Pancreas (tissue), 10 donors: Measurements from ENCODE around the gene NUDT8. TPM values are rescaled to one million over a fixed set of nuclear protein-coding genes. Genes with fewer than 3 reads are reported as not detected.

ENCODE experiments used
- ATAC-seq, 4 donors: fragments of 200-7000 bp; cut with Tn5 transposase; one replicate each; pipeline versions ENCODE4 v1.8.0 to v1.9.1; 2020; ENCODE audit warnings: mild to moderate bottlenecking in 4 of 4, moderate library complexity in 4 of 4
- DNase-seq, 6 donors: peaks; one replicate each; pipeline ENCODE4 v3.0.0-alpha.2; 2020
- FAIRE-seq: peaks from 2 replicates; lab custom pipeline; 2012; peaks lifted over from hg19 to GRCh38; lab: Jason Lieb, UNC
- H3K27ac ChIP-seq, 4 donors: fragments of 200-600 bp; sonication (generic); 1 replicate in 3 of 4; 2 replicates in 1 of 4; pipeline versions ENCODE4 v1.5.0 to v1.8.0; 2020
- H3K27me3 ChIP-seq, 4 donors: fragments of 200-600 bp; one replicate each; pipeline ENCODE4 v1.8.0; 2021
- H3K36me3 ChIP-seq, 3 donors: fragments of 200-600 bp; sonication (generic) in 1 of 3; one replicate each; pipeline versions ENCODE4 v1.5.0 to v1.8.0; 2020 to 2021
- H3K4me1 ChIP-seq, 3 donors: fragments of 200-600 bp; one replicate each; pipeline ENCODE4 v1.8.0; 2021
- H3K4me3 ChIP-seq, 4 donors: fragments of 200-600 bp; sonication (generic) in 2 of 4; one replicate each; pipeline versions ENCODE4 v1.5.0 to v1.8.0; 2020 to 2021
- H3K9me3 ChIP-seq, 4 donors: fragments of 200-600 bp; one replicate each; pipeline ENCODE4 v1.8.0; 2021
- WGBS, 2 donors: extraction: QIAGEN DNeasy Blood & Tissue Kit; methylation state at CpG; one replicate each; pipeline ENCODE4 v1.1.7; 2013; 5-methylcytosine and 5-hydroxymethylcytosine counted together
- intact Hi-C, 3 donors: fragments of 100-400 bp; cut with DNase I; formaldehyde crosslinking; loops; one replicate each; pipeline versions ENCODE4 v1.11.1 to v1.14.2; 2022
- polyA plus RNA-seq, 2 donors: library from polyadenylated mRNA; stranded (reverse); fragments of 200-250 nt; gene quantifications; one replicate each; pipeline ENCODE4 v1.2.3, GENCODE V29; 2013
- total RNA-seq, 6 donors: library from RNA; stranded (reverse); fragmentation: NEBNext Ultra II Directional in 4 of 6; extraction: Animal tissue kit (Norgen Biotek cat#: 25700) in 4 of 6; gene quantifications; one replicate each; pipeline versions ENCODE4 v1.2.1 to v1.2.4, GENCODE V29; 2021 to 2023
- TF ChIP-seq, protein P1 (sequence below), 4 donors: fragments of 200-600 bp; sonication (generic) in 3 of 4; IDR thresholded peaks; one replicate each; pipeline versions ENCODE4 v1.5.0 to v1.8.0; 2021; ENCODE audit warnings: antibody characterized with exemption in 4 of 4
- donor health status: healthy with polysubstance abuse.
- donor health status: DM: no; HTN: no; CAD: no; lungs with moderate emphysema.
- donor health status: DM: no; HTN: no; CAD: no.
- donor health status: control.
- donor health status: control.
- donor health status: Bipolar disorder and iron deficiency.
- donor health status: DM: yes; HTN: yes; CAD: no.
- donor health status: DM: no; HTN: no; CAD: no.
- donor health status: DM: no; HTN: no; CAD: no.
- donor health status: DM: yes; HTN: yes; CAD: no.

NUDT8 gene
- total and polyA plus RNA-seq, 8 donors: 4.3 to 11.0 (median 6.3) TPM

DNA sequence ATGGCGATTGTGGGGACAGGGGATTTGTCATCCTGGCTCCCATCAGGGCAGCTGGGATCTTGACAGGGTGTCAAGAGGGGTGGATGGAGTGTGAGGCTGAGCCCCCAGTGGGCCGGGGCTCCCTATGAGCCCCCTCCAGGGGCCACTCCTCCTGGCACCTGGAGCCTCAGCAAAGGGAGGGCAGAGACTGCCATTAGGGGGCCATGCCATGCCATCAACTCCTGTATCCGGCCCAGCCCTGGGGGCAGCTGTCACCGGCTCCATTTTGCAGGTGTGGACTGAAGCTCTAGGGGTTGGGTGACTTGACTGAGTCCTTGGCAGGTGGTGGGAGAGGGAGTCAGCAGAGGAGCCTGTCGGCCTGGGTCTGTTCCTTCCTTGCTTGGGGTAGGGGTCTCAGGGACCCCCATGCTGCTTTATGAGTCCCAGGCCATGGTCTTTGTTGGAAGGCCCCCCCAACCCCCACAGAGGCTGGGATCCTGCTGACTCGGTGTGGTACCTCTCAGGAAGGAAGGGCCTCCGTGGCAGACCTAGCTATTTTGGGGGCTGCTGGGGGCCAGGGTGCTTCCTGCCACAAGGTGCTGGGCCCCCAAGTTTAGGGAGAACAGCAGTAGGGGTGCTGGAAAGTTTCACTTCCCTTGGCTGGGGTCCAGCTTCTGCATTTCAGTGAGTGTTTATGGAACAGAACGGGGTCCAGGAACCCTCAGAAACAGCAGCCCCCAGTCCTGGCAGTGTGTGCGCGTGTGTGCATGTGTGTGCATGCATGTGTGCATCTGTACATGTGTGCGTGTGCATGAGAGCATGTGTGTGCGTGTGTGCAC is 19.3 kb upstream of the NUDT8 start:
- FAIRE-seq: no peak
- intact Hi-C loops: no loop called here
- H3K4me3 ChIP-seq: no peak overlapping the region
- H3K27ac ChIP-seq: peak overlapping the region in 1 of 4 donors; percentile 22
- peaks cover 4 to 29% (median 25%) of the 10 kb centered on the region in 3 donors for H3K4me1 ChIP-seq
- 75 to 79% methylated on average over 12 of the region's 12 CpGs for WGBS, 2 donors
- ATAC-seq: no peak
- TF ChIP-seq, protein P1, sequence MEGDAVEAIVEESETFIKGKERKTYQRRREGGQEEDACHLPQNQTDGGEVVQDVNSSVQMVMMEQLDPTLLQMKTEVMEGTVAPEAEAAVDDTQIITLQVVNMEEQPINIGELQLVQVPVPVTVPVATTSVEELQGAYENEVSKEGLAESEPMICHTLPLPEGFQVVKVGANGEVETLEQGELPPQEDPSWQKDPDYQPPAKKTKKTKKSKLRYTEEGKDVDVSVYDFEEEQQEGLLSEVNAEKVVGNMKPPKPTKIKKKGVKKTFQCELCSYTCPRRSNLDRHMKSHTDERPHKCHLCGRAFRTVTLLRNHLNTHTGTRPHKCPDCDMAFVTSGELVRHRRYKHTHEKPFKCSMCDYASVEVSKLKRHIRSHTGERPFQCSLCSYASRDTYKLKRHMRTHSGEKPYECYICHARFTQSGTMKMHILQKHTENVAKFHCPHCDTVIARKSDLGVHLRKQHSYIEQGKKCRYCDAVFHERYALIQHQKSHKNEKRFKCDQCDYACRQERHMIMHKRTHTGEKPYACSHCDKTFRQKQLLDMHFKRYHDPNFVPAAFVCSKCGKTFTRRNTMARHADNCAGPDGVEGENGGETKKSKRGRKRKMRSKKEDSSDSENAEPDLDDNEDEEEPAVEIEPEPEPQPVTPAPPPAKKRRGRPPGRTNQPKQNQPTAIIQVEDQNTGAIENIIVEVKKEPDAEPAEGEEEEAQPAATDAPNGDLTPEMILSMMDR (IDR thresholded peaks at IDR 0.05): no peak
- H3K9me3 ChIP-seq: no peaks in the 10 kb centered on the region
- H3K27me3 ChIP-seq: no peaks in the 10 kb centered on the region
- no peaks in the 10 kb centered on the region for H3K36me3 ChIP-seq
- DNase-seq: peak in 2 of 6 donors; percentile 36 to 54

DNA sequence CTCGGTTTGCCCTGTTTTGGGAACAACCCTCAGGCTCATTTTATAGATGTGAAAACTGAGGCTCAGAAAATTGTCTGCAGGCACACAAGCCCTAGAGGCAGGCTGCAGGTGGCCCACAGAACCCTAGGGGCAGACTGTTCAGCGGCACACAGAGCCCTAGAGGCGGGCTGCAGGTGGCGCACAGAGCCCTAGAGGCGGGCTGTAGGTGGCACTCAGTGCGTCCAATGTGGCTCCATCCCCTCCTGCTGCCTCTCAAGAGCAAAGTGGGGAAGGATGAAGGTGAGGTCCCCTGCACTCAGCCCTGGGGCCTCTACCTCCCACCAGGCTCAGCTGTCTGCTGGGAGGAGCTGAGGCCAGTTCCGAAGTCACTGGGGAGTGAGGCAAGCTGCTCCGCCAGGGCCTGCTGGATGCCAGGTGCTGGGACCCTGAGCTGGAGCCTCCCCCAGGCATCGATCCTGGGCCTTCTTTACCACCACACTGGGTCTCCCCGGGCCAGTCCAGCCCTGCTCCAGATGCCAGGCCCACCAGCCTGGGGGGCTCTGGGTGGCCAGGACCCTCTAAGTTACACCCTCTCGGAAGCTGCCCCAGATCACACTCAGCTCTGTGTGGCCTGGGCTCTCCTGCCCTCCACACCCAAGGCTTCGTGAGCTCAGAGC is 18.5 kb upstream of the NUDT8 start:
- ATAC-seq: peak; percentile 57 to 74 (median 66)
- Histone ChIP-seq H3K9me3 (no peaks in the 10 kb centered on the region), H3K4me3 (no peak overlapping the region), H3K36me3 (no peaks in the 10 kb centered on the region), H3K4me1 (peaks cover 4 to 29% (median 25%) of the 10 kb centered on the region in 3 donors), H3K27me3 (no peaks in the 10 kb centered on the region), H3K27ac (peak overlapping the region in 2 of 4 donors; percentile 5 to 22)
- TF ChIP-seq, protein P1 (IDR thresholded peaks at IDR 0.05): peak; percentile 12 to 49 (median 44)
- 48 to 52% methylated on average over 12 of the region's 12 CpGs for WGBS, 2 donors
- no peak for FAIRE-seq
- intact Hi-C loops: no loop called here
- DNase-seq: peak in 5 of 6 donors; percentile 66 to 84 (median 69)

DNA sequence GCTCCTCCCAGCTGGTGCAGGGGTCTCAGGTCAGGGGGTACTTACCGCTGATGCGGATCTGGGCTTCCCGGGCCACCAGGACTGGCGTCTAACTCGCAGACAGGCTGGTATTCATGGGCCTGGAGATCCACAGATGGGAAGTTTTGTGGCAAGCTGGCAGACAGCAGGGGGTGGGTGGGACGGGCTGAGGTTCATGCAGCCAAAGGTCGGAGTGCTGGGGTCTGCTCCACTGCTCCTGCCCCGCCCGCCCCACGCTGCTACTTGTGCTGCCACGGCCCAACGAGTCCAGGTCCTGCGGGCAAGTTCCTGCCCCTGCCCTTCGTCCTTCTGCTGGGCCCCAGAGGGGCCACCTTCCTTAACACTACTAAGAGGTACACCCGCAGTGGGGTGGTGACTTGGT is 17.7 kb upstream of the NUDT8 start:
- WGBS, 2 donors: 75 to 85% methylated on average over 15 of the region's 15 CpGs
- intact Hi-C loops: no loop called here

DNA sequence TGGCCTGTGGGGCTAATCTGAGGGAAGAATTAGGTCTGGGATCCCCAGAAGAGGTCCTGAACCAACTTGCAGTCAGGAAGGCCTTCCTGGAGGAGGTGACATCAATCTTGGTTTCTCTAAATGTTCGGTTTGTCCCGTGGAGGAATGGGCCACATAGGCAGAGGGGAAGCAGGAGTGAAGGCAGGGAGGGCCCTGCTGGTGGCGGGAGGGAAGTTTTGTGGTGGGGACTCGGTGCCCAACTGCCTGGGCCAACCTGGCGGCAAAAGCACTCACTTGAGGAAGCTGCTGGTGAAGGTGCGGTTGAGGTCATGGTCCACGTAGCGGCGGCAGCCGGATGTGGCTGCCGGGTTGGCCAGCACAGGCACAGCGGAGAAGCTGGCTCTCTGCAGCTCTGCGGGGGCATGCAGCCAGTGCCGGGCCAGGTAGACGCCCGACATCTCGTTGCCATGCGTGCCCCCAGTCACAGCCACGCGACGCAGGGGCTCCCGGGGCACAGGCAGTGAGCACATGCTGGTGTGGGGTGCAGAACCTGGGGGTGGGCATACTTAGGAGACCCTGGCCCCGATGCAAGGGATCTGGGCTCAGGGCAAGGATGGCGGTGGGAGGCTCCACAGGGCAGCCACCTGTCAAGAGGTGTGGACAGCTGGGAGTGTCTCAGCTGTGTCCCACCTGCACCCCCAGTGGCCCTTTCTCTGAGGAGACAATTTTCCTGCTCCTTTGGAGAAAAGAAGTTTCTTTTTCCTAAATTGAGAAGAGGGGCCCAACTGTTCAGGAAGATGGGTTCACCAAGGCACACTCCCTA is 17.0 kb upstream of the NUDT8 start:
- FAIRE-seq (no peak), ATAC-seq (peak; percentile 30 to 53 (median 38)), DNase-seq (peak in 4 of 6 donors; percentile 66 to 80 (median 74))
- intact Hi-C loops: no loop called here
- Histone ChIP-seq H3K36me3 (no peaks in the 10 kb centered on the region), H3K4me3 (no peak overlapping the region), H3K27ac (peak overlapping the region; percentile 60 to 78 (median 61)), H3K4me1 (peaks cover 4 to 27% (median 25%) of the 10 kb centered on the region in 3 donors), H3K27me3 (no peaks in the 10 kb centered on the region), H3K9me3 (no peaks in the 10 kb centered on the region)
- TF ChIP-seq, protein P1 (IDR thresholded peaks at IDR 0.05): no peak
- WGBS, 2 donors: 36 to 62% methylated on average over 24 of the region's 24 CpGs

More for the DNA sequence above, 17.7 kb upstream of the NUDT8 start:
- peak in 3 of 6 donors; percentile 37 to 60 (median 59) for DNase-seq
- Histone ChIP-seq H3K4me3 (no peak overlapping the region), H3K27ac (peak overlapping the region in 3 of 4 donors; percentile 5 to 61 (median 13)), H3K4me1 (peaks cover 4 to 29% (median 25%) of the 10 kb centered on the region in 3 donors), H3K9me3 (no peaks in the 10 kb centered on the region), H3K36me3 (no peaks in the 10 kb centered on the region), H3K27me3 (no peaks in the 10 kb centered on the region)
- FAIRE-seq: no peak
- TF ChIP-seq, protein P1 (IDR thresholded peaks at IDR 0.05): no peak
- no peak for ATAC-seq
